ENCODE measurements around the gene ABCC2.

DNA sequence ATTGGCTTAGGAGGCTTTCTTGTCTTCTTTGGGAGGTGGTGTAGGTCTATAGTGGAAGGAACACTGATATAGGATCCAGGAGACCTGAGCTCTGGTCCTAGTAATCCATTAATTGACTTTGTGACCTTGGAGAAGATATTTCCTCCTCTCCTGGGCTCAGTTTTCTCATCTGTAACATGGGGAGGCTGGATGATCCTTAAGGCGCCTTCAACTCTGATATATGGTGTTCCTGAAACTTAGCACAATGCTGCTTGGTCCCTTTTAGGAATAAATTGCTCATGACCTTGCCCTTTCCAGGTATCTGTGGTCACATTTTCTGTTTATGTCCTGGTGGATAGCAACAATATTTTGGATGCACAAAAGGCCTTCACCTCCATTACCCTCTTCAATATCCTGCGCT, 25.3 kb downstream of the ABCC2 start:
- TF ChIP-seq POLR2AphosphoS5 (IDR thresholded peaks at IDR 0.05) (no peak), EP300 (IDR thresholded peaks at IDR 0.05) (no peak)
- TF ChIP-seq, protein P1, sequence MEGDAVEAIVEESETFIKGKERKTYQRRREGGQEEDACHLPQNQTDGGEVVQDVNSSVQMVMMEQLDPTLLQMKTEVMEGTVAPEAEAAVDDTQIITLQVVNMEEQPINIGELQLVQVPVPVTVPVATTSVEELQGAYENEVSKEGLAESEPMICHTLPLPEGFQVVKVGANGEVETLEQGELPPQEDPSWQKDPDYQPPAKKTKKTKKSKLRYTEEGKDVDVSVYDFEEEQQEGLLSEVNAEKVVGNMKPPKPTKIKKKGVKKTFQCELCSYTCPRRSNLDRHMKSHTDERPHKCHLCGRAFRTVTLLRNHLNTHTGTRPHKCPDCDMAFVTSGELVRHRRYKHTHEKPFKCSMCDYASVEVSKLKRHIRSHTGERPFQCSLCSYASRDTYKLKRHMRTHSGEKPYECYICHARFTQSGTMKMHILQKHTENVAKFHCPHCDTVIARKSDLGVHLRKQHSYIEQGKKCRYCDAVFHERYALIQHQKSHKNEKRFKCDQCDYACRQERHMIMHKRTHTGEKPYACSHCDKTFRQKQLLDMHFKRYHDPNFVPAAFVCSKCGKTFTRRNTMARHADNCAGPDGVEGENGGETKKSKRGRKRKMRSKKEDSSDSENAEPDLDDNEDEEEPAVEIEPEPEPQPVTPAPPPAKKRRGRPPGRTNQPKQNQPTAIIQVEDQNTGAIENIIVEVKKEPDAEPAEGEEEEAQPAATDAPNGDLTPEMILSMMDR (IDR thresholded peaks at IDR 0.05): no peak
